SH-SY5Y (cell line): ENCODE results near the gene SLC18A3.

Experiments
- GATA2 ChIP-seq: IDR thresholded peaks from 2 replicates; pipeline ENCODE4 v1.6.1; 2011; ENCODE audit warnings: mild to moderate bottlenecking, low read depth, low read length
- GATA3 ChIP-seq: IDR thresholded peaks from 2 replicates; pipeline ENCODE4 v1.6.1; 2011; ENCODE audit warnings: low read depth, mild to moderate bottlenecking, low read length, moderate library complexity

The SLC18A3 gene

DNA sequence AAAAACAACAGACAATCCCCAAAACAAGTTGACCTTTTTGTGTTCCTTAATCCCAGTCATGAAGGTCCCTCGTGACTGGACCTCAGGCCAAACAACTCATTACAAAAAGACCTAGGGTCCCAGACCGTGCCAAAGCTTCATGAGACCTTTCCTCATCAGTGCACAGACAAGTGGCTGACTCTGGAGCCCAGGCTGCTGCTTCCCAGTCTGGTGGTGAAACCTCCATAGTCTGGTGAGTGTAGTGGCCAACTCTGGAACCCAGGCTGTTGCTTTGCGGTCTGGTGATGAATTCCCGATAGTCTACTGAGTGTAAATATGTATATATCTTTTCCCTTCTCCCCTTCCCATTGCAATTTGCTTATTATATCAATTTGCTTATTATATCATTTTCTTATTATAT lies 22.1 kb upstream of the SLC18A3 start:
- TF ChIP-seq GATA3 (no peak), GATA2 (no peak)

DNA sequence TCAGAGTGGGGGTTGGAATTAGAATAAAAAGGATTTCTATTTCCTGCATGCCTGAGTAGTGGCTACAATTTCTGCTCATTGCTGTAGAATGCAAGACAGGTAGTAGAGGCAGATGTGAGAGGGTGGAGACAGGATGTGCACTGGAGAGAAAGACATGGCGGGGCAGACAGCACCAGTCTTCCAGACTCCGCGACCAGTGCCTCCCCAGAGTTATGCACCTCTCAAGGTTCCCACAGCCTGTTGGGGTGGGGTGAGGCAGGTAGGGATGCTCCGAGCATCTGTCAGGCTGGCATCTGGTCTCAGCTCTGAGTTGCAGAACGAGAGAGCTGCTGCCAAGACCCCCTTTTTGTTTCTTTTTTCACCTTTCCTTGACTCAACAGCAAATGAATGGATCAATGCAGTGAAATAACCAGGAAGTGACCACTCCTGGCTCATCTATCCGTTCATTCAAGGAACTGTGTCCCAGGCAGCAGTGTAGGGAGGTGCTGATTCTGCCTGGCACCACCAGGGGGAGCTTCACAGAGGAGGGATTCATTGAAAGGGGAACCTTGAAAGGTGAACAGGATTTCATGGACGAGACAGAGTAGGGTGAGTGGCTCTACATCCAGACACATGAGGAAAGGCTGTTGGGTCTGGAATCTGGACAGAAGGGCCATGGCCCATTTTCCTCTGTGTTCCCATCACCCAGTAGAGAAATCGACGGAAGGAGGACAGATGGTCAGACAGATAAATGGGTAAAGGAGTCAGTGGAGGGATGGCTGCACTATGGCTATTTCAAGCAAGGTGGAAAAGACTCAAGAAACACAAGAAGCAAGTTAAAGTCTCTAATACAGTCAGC lies 17.2 kb upstream of the SLC18A3 start:
- TF ChIP-seq GATA3: no peak
- TF ChIP-seq GATA2: no peak

DNA sequence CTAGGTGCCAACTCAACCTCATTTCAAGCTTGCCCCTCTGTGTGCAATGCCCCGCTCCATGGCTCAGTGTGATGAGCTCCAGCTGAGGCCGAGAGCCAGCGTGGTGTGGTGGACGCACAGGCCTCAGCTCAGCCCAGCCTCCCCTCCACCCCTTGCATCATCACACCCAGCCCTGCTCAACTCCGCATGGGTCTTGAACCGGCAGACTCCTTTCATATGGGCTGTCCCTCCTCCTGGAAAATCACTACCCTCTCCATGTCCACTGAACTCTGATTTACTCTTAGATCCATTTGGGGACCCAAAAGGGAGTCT lies 16.6 kb upstream of the SLC18A3 start:
- TF ChIP-seq GATA3: no peak

DNA sequence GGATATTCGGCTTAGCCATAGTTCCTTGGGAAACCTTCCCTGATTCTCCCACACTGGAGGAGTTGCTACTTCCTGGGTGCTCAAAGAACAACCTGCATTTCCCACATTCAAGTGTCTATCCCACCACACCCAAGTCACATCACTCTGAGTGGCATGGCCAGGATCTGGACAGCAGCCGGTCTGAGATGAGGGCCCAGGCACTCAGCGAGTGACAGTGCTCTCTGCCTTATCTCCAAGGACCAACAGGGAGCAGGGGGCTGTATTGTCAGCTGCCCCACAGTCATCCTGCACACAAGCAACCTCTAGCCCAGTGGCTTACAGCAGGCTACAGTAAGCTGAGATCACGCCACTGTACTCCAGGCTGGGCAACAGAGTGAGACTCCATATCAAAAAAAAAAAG lies 16.1 kb upstream of the SLC18A3 start:
- TF ChIP-seq GATA3 (no peak), GATA2 (no peak)

DNA sequence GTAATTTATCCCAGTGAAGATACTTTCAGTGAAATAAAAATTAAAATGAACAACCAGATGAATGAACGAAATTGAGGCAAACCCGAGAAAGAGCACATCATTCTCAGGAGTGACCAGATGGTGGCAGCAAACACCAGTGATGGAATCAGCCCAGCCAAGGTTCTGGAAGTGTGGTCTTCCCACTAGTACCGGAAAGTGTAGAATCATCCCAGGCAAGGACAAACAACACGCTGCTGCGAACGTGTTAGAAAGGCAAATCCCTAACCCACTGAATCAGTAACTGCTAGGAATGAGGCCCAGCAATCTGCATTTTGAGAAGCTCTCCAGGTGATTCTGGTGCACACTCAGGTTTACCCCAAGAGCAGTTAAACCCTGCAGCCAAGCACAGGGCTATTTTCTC lies 15.5 kb upstream of the SLC18A3 start:
- TF ChIP-seq GATA2 (no peak), GATA3 (no peak)

DNA sequence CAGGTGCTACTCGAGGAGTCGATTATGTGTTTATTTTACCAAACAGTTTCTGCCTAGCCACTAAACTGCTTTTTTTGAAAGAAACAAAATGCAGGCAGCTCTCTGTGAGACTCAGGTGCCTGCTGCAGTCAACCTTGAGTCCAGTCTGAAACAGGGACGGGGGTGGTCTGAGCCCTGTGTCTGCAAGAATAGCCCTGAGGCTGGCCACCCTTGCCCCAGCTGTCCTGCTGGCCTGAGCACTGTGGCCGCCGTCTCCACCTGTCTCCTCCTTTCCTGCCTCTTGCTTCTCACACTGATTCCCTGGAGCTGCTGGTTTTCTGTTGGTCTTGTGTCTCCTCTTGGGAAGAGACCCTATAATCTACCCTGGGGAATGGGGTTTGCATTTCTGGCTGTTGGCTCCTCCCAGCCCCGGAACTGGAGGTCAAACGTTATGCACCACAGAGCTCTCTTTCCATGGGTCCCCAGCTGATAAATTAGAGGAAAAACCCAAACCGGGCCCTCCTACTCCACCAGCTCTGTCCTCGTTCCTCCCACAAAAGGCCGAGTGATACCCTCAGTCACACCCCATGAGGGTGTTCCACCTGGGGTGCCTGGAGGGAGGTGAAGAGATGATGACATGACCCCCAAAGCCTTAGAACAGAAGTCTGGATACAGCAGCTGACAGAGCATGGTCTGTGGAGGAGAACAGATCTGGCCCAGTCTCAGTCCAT lies 15.0 kb upstream of the SLC18A3 start:
- TF ChIP-seq GATA3: no peak
- no peak for TF ChIP-seq GATA2

DNA sequence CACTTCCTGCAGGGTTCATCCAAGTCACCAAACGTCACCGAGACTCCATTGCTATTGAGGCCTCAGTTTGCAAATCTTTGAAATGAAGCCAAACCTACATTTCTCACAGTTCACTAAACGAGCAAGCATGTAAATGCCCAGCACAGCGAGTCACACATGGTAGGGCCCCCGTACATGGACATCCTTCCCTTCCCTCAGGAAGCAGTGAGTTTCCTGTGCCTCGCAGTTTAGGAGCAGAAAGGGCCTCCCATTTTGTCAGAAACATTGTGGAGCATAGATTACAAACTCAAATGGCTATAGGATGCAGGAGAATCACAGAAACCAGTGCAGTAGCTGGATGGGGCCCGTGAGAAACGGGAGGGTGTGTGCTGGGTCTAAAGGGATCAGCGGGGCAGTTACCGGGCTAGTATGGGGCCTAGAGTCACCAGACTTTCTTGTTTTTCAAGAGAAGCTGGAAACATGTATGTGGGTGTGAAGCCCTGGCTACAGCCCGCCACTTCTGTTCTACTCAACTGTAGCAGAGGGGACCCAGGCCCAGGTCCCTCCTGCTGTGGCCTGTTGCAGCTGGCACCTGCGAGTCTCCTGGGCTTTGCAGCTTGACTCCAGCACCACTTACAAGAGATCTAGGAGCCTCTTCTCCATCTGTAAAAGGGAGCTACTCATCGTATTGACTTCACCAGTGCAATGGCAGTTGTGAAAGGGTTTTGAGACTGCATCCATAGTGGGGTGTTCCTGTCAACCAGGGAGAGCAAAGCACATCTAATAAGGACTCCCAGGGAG lies 14.2 kb upstream of the SLC18A3 start:
- no peak for TF ChIP-seq GATA2
- TF ChIP-seq GATA3: no peak

DNA sequence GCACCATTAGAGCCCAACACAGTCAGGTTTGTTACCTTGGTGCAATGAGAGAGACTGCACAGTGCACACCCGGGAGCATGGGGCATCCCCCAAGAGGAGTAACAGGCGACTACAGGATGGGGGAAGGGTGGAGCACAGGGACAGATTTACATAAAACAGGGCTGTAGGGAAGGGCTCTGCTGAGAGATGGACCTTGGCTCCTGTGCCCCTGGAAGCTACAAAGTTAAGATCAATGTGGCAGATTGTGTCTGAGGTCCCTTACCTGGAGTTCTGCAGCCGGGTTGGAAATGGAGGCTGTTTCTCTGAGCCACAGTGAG lies 13.7 kb upstream of the SLC18A3 start:
- TF ChIP-seq GATA3 (no peak), GATA2 (no peak)

DNA sequence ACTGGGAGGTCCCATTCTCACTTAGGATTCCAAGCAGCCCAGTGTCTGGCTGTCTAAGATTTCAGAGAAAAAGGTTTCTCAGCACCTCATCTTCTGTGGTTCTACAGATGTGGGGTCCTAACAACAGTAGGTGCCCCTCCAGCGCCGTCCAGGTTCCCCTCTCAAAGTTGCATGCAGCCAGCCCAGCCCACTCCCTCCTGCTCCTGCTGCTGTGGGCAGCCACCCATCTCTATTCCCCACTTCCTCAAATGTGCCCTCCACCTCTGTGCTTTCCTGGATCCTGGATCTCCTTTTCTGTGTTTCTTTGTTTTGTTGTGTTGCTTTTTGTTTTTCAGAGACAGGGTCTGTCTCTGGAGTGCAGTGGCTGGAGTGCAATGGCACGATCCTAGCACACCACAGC lies 13.3 kb upstream of the SLC18A3 start:
- TF ChIP-seq GATA3 (no peak), GATA2 (no peak)

DNA sequence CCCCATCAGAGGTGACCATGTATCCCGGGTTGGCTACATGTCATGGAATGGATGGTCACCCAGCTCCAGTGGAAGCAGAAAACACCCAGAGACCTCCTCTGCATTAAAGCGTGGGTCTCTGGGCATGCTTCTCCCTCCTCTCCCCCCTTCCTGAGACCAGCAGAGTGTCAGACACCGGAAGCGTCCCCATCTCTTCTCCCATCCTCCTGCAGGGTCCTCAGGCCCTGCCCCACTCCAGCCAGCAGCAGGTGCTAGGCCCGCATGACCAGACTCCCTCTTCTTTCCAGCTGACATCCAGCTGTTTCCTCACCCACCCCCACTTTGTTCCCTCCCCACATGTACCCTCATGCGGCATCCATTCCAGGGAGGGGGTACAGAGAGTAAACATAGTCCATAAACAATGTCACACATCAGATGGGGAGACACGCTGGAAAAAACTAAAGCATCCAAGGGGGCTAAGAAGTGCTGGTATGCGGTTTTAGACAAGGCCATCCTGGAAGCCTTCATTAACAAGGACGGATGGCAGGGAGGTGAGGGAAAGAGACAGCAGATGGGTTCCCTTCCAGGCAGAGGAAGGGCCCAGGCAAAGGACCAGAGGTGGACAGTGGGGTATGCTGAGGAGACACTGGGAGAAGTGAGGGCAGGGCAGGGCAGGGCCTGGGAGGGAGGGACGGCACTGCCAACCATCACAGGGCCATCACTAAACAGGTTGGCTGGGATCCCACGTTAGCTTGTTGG lies 12.5 kb upstream of the SLC18A3 start:
- TF ChIP-seq GATA3 (no peak), GATA2 (no peak)

DNA sequence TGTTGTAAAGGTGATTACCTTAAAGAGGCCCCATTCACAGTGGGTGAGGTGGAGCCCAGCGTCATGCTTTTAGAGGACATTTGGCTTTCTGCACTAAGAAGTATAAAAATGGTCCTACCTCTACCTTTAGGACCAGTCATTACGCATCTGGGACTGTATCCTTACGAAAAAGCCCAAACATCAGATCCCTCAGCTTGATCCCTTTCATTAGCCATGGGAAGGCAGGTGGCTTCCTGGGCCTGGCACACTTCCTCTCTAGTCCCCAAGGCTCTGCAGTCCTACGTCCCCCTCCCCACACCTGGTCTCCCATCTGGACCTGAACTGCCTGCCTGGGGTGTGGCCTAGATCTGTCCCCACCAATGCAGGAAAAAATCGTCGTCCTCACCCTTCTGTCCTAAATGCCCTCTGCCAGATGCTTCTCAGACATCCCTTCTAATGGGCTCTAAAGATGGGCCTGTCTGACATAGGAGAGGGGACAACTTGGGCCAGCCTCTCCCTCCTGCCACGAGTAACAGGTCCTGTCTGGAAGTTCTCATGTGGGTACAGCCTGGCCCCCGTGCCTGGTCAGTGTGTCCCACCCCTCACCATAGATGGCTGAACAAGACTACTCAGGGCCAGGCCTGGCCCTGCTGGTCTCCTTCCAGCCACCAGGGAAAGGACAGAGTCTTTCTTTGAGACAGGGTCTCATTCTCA lies 11.8 kb upstream of the SLC18A3 start:
- TF ChIP-seq GATA2 (no peak), GATA3 (no peak)

DNA sequence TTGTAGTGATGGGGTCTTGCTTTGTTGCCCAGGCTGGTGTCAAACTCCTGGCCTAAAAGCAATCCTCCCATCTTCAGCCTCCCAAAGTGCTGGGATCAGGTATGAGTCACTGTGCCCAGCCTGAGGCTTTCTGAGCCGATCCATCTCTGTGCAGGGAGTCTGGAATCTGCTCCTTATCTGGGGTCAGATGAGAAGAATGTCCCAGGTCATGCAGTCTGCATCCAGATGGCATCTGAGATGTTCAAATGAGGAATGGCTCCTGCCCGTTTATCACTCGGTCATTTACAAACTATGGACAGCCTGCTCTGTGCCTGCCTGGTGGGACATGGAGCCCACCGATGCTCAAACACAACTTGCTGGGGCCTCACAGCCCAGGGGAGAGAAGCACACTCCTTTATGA lies 11.1 kb upstream of the SLC18A3 start:
- no peak for TF ChIP-seq GATA2

DNA sequence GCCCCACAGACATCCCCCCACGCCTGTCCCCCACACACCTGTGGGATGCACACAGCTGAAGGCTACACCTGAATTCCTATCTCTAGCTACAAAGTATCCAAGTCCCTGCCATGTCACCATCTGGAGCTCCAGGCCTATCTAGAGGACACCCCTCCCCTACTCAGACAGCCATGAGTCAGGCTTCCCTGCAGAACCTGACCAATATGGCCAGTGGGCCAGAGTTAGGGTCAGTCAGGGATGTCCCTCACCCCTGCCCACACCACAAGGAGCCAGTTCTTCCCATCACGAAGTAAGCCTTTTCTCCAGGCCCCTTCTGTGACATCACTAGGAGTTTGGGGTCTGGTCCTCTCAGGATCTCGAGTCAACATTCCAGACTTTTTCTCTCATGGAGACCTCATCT lies 10.6 kb upstream of the SLC18A3 start:
- TF ChIP-seq GATA2 (no peak), GATA3 (no peak)

DNA sequence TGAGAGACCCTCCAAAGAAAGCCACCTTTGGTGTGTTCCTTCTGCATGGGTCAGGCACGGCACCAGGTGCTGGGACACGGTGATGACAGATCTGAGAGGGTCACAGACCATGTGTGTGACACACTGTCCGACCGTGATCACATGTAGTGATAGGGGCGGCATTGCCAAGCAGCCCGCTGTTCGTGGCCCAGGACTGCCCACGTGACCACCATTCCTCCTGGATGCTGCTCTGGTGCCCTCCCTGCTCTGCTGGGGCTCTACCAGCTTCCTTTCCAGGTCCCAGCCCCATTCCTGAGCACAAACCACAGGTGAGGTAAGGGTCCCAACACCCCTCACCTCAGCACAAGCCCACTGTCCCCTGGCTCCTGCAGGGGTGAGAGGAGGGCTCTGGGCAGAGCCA lies 10.1 kb upstream of the SLC18A3 start:
- no peak for TF ChIP-seq GATA2
- no peak for TF ChIP-seq GATA3
